Nephron (organoid): ENCODE data around the gene NIN.

ENCODE experiments used
- H3K27ac Mint-ChIP-seq, 3 experiments: 2 replicates each; pipeline ENCODE4 v1.8.0; 2020; ENCODE audit warnings: mixed read lengths in 3 of 3, mild to moderate bottlenecking in 2 of 3, moderate library complexity in 1 of 3
- H3K27me3 Mint-ChIP-seq: 2 replicates; pipeline ENCODE4 v1.8.0; 2021; ENCODE audit warnings: low read depth, mild to moderate bottlenecking, moderate library complexity, mixed read lengths
- H3K36me3 Mint-ChIP-seq: 2 replicates; pipeline ENCODE4 v1.8.0; 2020; ENCODE audit warnings: low read depth, mixed read lengths
- H3K4me1 Mint-ChIP-seq: 2 replicates; pipeline ENCODE4 v1.8.0; 2020; ENCODE audit warnings: mixed read lengths
- H3K4me3 Mint-ChIP-seq, 3 experiments: 2 replicates each; pipeline ENCODE4 v1.8.0; 2020; ENCODE audit warnings: mild to moderate bottlenecking in 3 of 3, mixed read lengths in 3 of 3, moderate library complexity in 2 of 3
- H3K9me3 Mint-ChIP-seq: 2 replicates; pipeline ENCODE4 v1.8.0; 2020; ENCODE audit warnings: mixed read lengths
- CTCF ChIP-seq, 3 experiments: fragments of 200-600 bp; sonication (generic); IDR thresholded peaks; one replicate each; pipeline ENCODE4 v1.5.0; 2021; ENCODE audit warnings: antibody characterized with exemption in 3 of 3; ENCODE audit not compliant: unreplicated experiment in 3 of 3

NIN gene

GRCh38 chr14:50830044-50830931 is 674 bp downstream of the NIN start:
- peak overlapping the region; percentile 88 to 90 (median 89) for H3K4me3 Mint-ChIP-seq
- H3K36me3 Mint-ChIP-seq = no peaks in the 10 kb centered on the region
- peaks cover 49% of the 10 kb centered on the region for H3K4me1 Mint-ChIP-seq
- no peaks in the 10 kb centered on the region for H3K9me3 Mint-ChIP-seq
- no peak for TF ChIP-seq CTCF (IDR thresholded peaks at IDR 0.05; ENCODE audit: unreplicated experiment in 3 of 3)
- peaks cover 30% of the 10 kb centered on the region for H3K27me3 Mint-ChIP-seq
- peak overlapping the region in 2 of 3 experiments; percentile 28 to 50 for H3K27ac Mint-ChIP-seq

GRCh38 chr14:50829489-50830043 is 1.4 kb downstream of the NIN start:
- Mint-ChIP-seq H3K9me3 (no peaks in the 10 kb centered on the region), H3K27me3 (peaks cover 24% of the 10 kb centered on the region), H3K4me3 (peak overlapping the region; percentile 88 to 90 (median 89)), H3K4me1 (peaks cover 55% of the 10 kb centered on the region), H3K36me3 (no peaks in the 10 kb centered on the region), H3K27ac (peak overlapping the region; percentile 4 to 50 (median 28))
- TF ChIP-seq CTCF (IDR thresholded peaks at IDR 0.05; ENCODE audit: unreplicated experiment in 3 of 3) = no peak

- Mint-ChIP-seq H3K4me1 (peaks cover 62% of the 10 kb centered on the region), H3K4me3 (peak overlapping the region; percentile 88 to 90 (median 89)), H3K36me3 (no peaks in the 10 kb centered on the region), H3K9me3 (no peaks in the 10 kb centered on the region), H3K27ac (peak overlapping the region in 2 of 3 experiments; percentile 4 to 12), H3K27me3 (peaks cover 19% of the 10 kb centered on the region)
- no peak for TF ChIP-seq CTCF (IDR thresholded peaks at IDR 0.05; ENCODE audit: unreplicated experiment in 3 of 3)
Observed at GRCh38 chr14:50828721-50829488, 2.1 kb downstream of the NIN start.

- Mint-ChIP-seq H3K27ac (no peak overlapping the region), H3K27me3 (peaks cover 11% of the 10 kb centered on the region), H3K36me3 (peaks cover 4% of the 10 kb centered on the region), H3K4me3 (peak overlapping the region in 2 of 3 experiments; percentile 31 to 52), H3K4me1 (peaks cover 74% of the 10 kb centered on the region), H3K9me3 (no peaks in the 10 kb centered on the region)
- TF ChIP-seq CTCF (IDR thresholded peaks at IDR 0.05; ENCODE audit: unreplicated experiment in 3 of 3) = no peak
Observed at GRCh38 chr14:50826681-50827080, 4.3 kb downstream of the NIN start.

GRCh38 chr14:50825307-50825706 is 5.7 kb downstream of the NIN start:
- H3K27me3 Mint-ChIP-seq = peaks cover 11% of the 10 kb centered on the region
- H3K27ac Mint-ChIP-seq = no peak overlapping the region
- no peak for TF ChIP-seq CTCF (IDR thresholded peaks at IDR 0.05; ENCODE audit: unreplicated experiment in 3 of 3)
- H3K4me1 Mint-ChIP-seq = peaks cover 82% of the 10 kb centered on the region
- H3K4me3 Mint-ChIP-seq = no peak overlapping the region
- H3K9me3 Mint-ChIP-seq = no peaks in the 10 kb centered on the region
- H3K36me3 Mint-ChIP-seq = peaks cover 12% of the 10 kb centered on the region
